ENCODE data around the gene CHRM2. TPM values are rescaled to one million over a fixed set of nuclear protein-coding genes. Genes with fewer than 3 reads are reported as not detected.

Gene CHRM2
- total RNA-seq, 2 experiments from 2014 or later: not detected

DNA sequence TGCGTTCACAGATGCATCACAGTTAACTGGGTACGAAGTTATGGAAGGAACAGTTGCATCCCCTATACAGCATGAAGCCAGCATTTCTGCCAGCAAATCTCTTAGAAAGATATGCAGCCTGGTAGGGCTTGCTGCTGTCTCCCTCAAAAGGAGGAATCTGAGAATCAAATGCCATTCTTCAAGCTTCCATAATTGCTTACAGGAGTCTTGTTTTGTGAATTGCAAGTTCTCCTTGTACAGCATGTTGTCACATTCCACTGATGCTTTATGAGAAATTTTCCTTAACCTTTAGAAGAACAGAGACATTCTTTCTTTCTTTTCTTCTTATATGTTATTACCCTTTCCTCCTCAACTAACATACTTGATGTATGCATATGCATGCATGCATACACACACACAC, 134.6 kb downstream of the CHRM2 start:
- POLR2A ChIA-PET: no interaction called here
- no peaks in the 10 kb centered on the region for H3K4me1 ChIP-seq (ENCODE audit: insufficient read depth, low read length, poor library complexity, severe bottlenecking)
- intact Hi-C loops (cut with micrococcal nuclease; ENCODE audit: unreplicated experiment): no loop called here

DNA sequence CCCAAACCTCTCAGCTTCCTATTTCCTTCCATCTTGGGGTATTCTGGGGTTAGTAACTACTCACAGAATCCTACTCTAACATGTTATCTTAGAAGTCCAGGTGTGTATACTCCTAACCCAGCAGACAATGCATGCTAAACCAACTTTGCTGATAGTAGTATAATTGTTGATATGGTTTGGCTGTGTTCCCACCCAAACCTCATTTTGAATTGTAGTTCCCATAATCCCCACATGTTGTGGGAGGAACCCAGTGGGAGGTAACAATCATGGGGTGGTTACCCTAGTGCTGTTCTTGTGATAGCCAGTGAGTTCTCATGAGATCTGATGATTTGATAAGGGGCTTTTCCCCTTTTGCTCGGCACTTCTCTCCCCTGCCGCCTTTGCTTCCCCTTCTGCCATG, 135.1 kb downstream of the CHRM2 start:
- H3K36me3 ChIP-seq (ENCODE audit: insufficient read depth, low read length): no peaks in the 10 kb centered on the region
- TF ChIP-seq, protein P1, sequence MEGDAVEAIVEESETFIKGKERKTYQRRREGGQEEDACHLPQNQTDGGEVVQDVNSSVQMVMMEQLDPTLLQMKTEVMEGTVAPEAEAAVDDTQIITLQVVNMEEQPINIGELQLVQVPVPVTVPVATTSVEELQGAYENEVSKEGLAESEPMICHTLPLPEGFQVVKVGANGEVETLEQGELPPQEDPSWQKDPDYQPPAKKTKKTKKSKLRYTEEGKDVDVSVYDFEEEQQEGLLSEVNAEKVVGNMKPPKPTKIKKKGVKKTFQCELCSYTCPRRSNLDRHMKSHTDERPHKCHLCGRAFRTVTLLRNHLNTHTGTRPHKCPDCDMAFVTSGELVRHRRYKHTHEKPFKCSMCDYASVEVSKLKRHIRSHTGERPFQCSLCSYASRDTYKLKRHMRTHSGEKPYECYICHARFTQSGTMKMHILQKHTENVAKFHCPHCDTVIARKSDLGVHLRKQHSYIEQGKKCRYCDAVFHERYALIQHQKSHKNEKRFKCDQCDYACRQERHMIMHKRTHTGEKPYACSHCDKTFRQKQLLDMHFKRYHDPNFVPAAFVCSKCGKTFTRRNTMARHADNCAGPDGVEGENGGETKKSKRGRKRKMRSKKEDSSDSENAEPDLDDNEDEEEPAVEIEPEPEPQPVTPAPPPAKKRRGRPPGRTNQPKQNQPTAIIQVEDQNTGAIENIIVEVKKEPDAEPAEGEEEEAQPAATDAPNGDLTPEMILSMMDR (conservative IDR thresholded peaks at IDR 0.05; ENCODE audit: low read length): no peak
- no peak for TF ChIP-seq EZH2phosphoT487 (IDR thresholded peaks at IDR 0.05; ENCODE audit: borderline replicate concordance, low read depth, low read length)
- no peak for DNase-seq (ENCODE audit: low spot score)
- H3K4me2 ChIP-seq (ENCODE audit: low read length): no peak overlapping the region
- POLR2A ChIA-PET: no interaction called here
- no peaks in the 10 kb centered on the region for H3K79me2 ChIP-seq (ENCODE audit: insufficient read depth, low read depth, low read length)
- H2AFZ ChIP-seq (ENCODE audit: low read length): no peak overlapping the region
- H3K4me1 ChIP-seq (ENCODE audit: insufficient read depth, low read length, poor library complexity, severe bottlenecking): no peaks in the 10 kb centered on the region
- no TSS peak for BruUV-seq (replicated peaks)
- H4K20me1 ChIP-seq (ENCODE audit: insufficient read depth, low read length): no peaks in the 10 kb centered on the region
- H3K4me3 ChIP-seq (ENCODE audit: low read depth, low read length, poor library complexity, severe bottlenecking): no peak overlapping the region
- H3K9me3 ChIP-seq (ENCODE audit: low read length): no peaks in the 10 kb centered on the region
- CTCF ChIA-PET (ENCODE audit: unreplicated experiment): no interaction called here
- intact Hi-C loops (cut with micrococcal nuclease; ENCODE audit: unreplicated experiment): no loop called here
- H3K9me2 ChIP-seq (ENCODE audit: insufficient read depth, low read length): peaks cover 4% of the 10 kb centered on the region; the same call in 1 of the 2 replicates
- H3K27ac ChIP-seq (ENCODE audit: low read depth, low read length, poor library complexity, severe bottlenecking): no peak overlapping the region

More for the DNA sequence above, 134.6 kb downstream of the CHRM2 start:
- TF ChIP-seq, protein P1 (conservative IDR thresholded peaks at IDR 0.05; ENCODE audit: low read length): no peak
- no peak for TF ChIP-seq EZH2phosphoT487 (IDR thresholded peaks at IDR 0.05; ENCODE audit: borderline replicate concordance, low read depth, low read length)
- H2AFZ ChIP-seq (ENCODE audit: low read length): no peak overlapping the region
- H4K20me1 ChIP-seq (ENCODE audit: insufficient read depth, low read length): no peaks in the 10 kb centered on the region
- no peak overlapping the region for H3K27ac ChIP-seq (ENCODE audit: low read depth, low read length, poor library complexity, severe bottlenecking)
- no TSS peak for BruUV-seq (replicated peaks)
- H3K4me2 ChIP-seq (ENCODE audit: low read length): no peak overlapping the region
- no peak overlapping the region for H3K4me3 ChIP-seq (ENCODE audit: low read depth, low read length, poor library complexity, severe bottlenecking)
- no peaks in the 10 kb centered on the region for H3K9me3 ChIP-seq (ENCODE audit: low read length)
- no peaks in the 10 kb centered on the region for H3K36me3 ChIP-seq (ENCODE audit: insufficient read depth, low read length)
- CTCF ChIA-PET (ENCODE audit: unreplicated experiment): no interaction called here
- no peaks in the 10 kb centered on the region for H3K79me2 ChIP-seq (ENCODE audit: insufficient read depth, low read depth, low read length)
- no peak for DNase-seq (ENCODE audit: low spot score)
- H3K9me2 ChIP-seq (ENCODE audit: insufficient read depth, low read length): peaks cover 4% of the 10 kb centered on the region; the same call in 1 of the 2 replicates

DNA sequence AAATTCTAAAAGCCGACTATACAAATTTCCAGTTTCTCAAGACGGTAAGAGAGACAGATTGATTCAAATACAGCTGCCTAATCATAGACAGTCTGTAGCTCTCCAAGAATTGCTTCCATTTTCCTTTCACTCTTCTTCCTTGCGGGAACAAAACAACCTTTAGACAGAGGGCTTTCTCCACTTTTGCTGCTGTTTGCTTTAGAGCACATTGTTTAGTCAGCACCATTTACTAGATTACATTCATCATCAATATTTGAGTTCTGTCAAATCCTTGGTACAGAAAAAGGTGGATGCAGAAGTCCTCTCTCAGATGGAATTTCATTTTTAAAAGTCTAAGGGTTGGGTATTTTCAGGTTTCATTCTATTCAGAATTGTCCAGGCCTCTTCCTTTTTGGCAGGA, 137.4 kb downstream of the CHRM2 start:
- POLR2A ChIA-PET: no interaction called here
- intact Hi-C loops (cut with micrococcal nuclease; ENCODE audit: unreplicated experiment): no loop called here
- no TSS peak for BruUV-seq (replicated peaks)

More for the DNA sequence above, 137.4 kb downstream of the CHRM2 start:
- no peak for DNase-seq (ENCODE audit: low spot score)
- TF ChIP-seq, protein P1 (conservative IDR thresholded peaks at IDR 0.05; ENCODE audit: low read length): no peak
- no peak for TF ChIP-seq EZH2phosphoT487 (IDR thresholded peaks at IDR 0.05; ENCODE audit: borderline replicate concordance, low read depth, low read length)
- H3K27ac ChIP-seq (ENCODE audit: low read depth, low read length, poor library complexity, severe bottlenecking): no peak overlapping the region
- H3K9me2 ChIP-seq (ENCODE audit: insufficient read depth, low read length): peaks cover 4% of the 10 kb centered on the region; the same call in 1 of the 2 replicates
- H3K79me2 ChIP-seq (ENCODE audit: insufficient read depth, low read depth, low read length): no peaks in the 10 kb centered on the region
- H3K4me2 ChIP-seq (ENCODE audit: low read length): no peak overlapping the region
- H3K36me3 ChIP-seq (ENCODE audit: insufficient read depth, low read length): no peaks in the 10 kb centered on the region
- H2AFZ ChIP-seq (ENCODE audit: low read length): no peak overlapping the region
- no peak overlapping the region for H3K4me3 ChIP-seq (ENCODE audit: low read depth, low read length, poor library complexity, severe bottlenecking)
- no peaks in the 10 kb centered on the region for H3K4me1 ChIP-seq (ENCODE audit: insufficient read depth, low read length, poor library complexity, severe bottlenecking)
- H4K20me1 ChIP-seq (ENCODE audit: insufficient read depth, low read length): no peaks in the 10 kb centered on the region
- CTCF ChIA-PET (ENCODE audit: unreplicated experiment): no interaction called here
- H3K9me3 ChIP-seq (ENCODE audit: low read length): no peaks in the 10 kb centered on the region
